ENCODE data around the gene HHAT.

GRCh38 chr1:210335001-210335400 lies 6.3 kb downstream of the HHAT start:
- TF ChIP-seq CTCF (conservative IDR thresholded peaks at IDR 0.05; ENCODE audit: low read length) (no peak), EZH2phosphoT487 (IDR thresholded peaks at IDR 0.05; ENCODE audit: borderline replicate concordance) (no peak)

All from Loucy (cell line).